Vagina (tissue), 2 donors: Measurements from ENCODE around the gene GLRX5. TPM values are rescaled to one million over a fixed set of nuclear protein-coding genes. Genes with fewer than 3 reads are reported as not detected.
A peak's percentile ranks its signal among the peaks of the same experiment; 100 is the strongest.
"Not testable (repeated sequence)": the region's sequence is repeated elsewhere in the genome, so short reads cannot be mapped to it uniquely, and the experiment has no call there.

Experiments
- DNase-seq, 2 donors: peaks; one replicate each; pipeline ENCODE4 v3.0.0-alpha.2; 2017; ENCODE audit errors: extremely low spot score in 2 of 2
- H3K27ac ChIP-seq: fragments of 200-600 bp; sonication (generic); one replicate; pipeline ENCODE4 v1.5.1; 2019
- H3K27me3 ChIP-seq: fragments of 200-600 bp; sonication (generic); one replicate; pipeline ENCODE4 v1.5.1; 2019
- H3K36me3 ChIP-seq, 2 donors: fragments of 200-600 bp; sonication (generic); one replicate each; pipeline ENCODE4 v1.5.1; 2017 to 2019
- H3K4me1 ChIP-seq: fragments of 200-600 bp; sonication (generic); one replicate; pipeline ENCODE4 v1.5.1; 2019
- H3K4me3 ChIP-seq, 2 donors: fragments of 200-600 bp; sonication (generic); 1 replicate in 1 of 2; 2 replicates in 1 of 2; pipeline ENCODE4 v1.5.1; 2016 to 2019
- H3K9me3 ChIP-seq: fragments of 200-600 bp; sonication (generic); one replicate; pipeline ENCODE4 v1.5.1; 2019
- POLR2A ChIP-seq, 2 donors: fragments of 450-650 bp; IDR thresholded peaks; one replicate each; pipeline ENCODE4 v1.6.1; 2017; ENCODE audit warnings: antibody characterized with exemption in 2 of 2, mild to moderate bottlenecking in 2 of 2, moderate library complexity in 2 of 2
- POLR2AphosphoS5 ChIP-seq, 2 donors: sonication (generic); formaldehyde crosslinking; IDR thresholded peaks; one replicate each; pipeline ENCODE4 v1.9.0; 2017; ENCODE audit warnings: antibody characterized with exemption in 2 of 2, mild to moderate bottlenecking in 2 of 2, low read depth in 1 of 2; ENCODE audit not compliant: insufficient read depth in 1 of 2
- intact Hi-C: fragments of 100-400 bp; cut with DNase I; formaldehyde crosslinking; loops from one replicate; pipeline ENCODE4 v1.15.1; 2023
- small RNA-seq: library from RNA; depleted of rRNA; stranded (forward); fragments of <200 nt; gene quantifications from one replicate; pipeline ENCODE3, GENCODE V24; 2016
- total RNA-seq: library from RNA; depleted of rRNA; stranded (reverse); fragments of >200 nt; gene quantifications from one replicate; pipeline ENCODE4 v1.2.3, GENCODE V29; 2016
- TF ChIP-seq, protein P1 (sequence below), 3 experiments: fragments of 450-650 bp in 2 of 3; fragments of 200-600 bp in 1 of 3; sonication (generic) in 1 of 3; IDR thresholded peaks; one replicate each; pipeline ENCODE4 v1.5.1; 2017 to 2019; ENCODE audit warnings: antibody characterized with exemption in 3 of 3, mild to moderate bottlenecking in 2 of 3, moderate library complexity in 2 of 3

The GLRX5 gene
- total RNA-seq, 1 donor from 2014 or later, result 20.4 TPM

- no peak for DNase-seq
- H3K27me3 ChIP-seq, result no peaks in the 10 kb centered on the region
- H3K4me3 ChIP-seq, result no peak overlapping the region
- H3K36me3 ChIP-seq, result no peaks in the 10 kb centered on the region
- H3K4me1 ChIP-seq, result no peaks in the 10 kb centered on the region
- TF ChIP-seq, protein P1, sequence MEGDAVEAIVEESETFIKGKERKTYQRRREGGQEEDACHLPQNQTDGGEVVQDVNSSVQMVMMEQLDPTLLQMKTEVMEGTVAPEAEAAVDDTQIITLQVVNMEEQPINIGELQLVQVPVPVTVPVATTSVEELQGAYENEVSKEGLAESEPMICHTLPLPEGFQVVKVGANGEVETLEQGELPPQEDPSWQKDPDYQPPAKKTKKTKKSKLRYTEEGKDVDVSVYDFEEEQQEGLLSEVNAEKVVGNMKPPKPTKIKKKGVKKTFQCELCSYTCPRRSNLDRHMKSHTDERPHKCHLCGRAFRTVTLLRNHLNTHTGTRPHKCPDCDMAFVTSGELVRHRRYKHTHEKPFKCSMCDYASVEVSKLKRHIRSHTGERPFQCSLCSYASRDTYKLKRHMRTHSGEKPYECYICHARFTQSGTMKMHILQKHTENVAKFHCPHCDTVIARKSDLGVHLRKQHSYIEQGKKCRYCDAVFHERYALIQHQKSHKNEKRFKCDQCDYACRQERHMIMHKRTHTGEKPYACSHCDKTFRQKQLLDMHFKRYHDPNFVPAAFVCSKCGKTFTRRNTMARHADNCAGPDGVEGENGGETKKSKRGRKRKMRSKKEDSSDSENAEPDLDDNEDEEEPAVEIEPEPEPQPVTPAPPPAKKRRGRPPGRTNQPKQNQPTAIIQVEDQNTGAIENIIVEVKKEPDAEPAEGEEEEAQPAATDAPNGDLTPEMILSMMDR (IDR thresholded peaks at IDR 0.05), result no peak
- intact Hi-C loops, result no loop called here
- no peak overlapping the region for H3K27ac ChIP-seq
- H3K9me3 ChIP-seq, result no peaks in the 10 kb centered on the region
Measured at GRCh38 chr14:95577067-95577800, 42.4 kb downstream of the GLRX5 start.

DNA sequence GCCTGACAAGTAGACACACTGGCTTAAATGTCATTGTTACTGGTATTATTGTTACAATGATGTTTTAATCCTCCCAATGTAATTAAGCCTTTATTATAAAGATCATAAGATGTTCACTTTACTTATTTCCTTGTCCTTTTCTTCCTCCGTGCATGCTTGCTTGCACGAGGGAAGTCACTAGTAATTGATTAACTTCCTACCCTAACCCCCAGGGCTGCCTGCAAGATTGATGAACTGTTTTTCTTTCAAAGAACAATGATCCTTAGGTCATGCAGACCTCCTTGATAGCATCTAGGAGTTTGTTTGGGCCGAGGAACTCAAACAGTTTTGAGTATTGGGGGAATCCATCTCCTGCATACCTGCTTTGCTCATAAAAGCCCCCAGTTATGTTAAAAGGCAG lies 43.0 kb downstream of the GLRX5 start:
- Histone ChIP-seq H3K27ac (no peak overlapping the region), H3K9me3 (no peaks in the 10 kb centered on the region), H3K4me3 (no peak overlapping the region), H3K27me3 (no peaks in the 10 kb centered on the region), H3K36me3 (no peaks in the 10 kb centered on the region), H3K4me1 (no peaks in the 10 kb centered on the region)
- DNase-seq, result no peak
- no peak for TF ChIP-seq POLR2AphosphoS5 (IDR thresholded peaks at IDR 0.05; ENCODE audit: insufficient read depth in 1 of 2, low read depth in 1 of 2)
- no peak for TF ChIP-seq POLR2A (IDR thresholded peaks at IDR 0.05)
- TF ChIP-seq, protein P1 (IDR thresholded peaks at IDR 0.05), result no peak
- intact Hi-C loops, result no loop called here

DNA sequence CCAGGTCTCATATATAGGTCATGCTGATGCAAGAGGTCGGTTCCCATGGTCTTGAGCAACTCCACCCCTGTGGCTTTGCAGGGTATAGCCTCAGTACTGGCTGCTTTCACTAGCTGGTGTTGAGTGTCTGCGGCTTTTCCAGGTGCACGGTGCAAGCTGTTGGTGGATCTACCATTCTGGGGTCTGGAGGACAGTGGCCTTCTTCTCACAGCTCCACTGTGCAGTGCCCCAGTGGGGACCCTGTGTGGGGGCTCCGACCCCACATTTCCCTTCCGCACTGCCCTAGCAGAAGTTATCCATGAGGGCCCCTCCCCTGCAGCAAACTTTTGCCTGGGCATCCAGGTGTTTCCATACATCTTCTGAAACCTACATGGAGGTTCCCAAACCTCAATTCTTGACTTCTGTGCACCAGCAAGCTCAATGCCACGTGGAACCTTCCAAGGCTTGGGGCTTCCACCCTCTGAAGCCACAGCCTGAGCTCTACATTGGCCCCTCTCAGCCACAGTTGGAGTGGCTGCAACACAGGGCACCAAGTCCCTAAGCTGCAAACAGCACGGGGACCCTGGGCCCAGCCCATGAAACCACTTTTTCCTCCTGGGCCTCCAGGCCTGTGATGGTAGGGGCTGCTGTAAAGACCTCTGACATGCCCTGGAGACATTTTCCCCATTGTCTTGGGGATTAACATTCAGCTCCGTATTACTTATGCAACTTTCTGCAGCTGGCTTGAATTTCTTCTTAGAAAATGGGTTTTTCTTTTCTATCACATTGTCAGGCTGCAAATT lies 49.2 kb downstream of the GLRX5 start:
- H3K9me3 ChIP-seq, DNase-seq, H3K4me3 ChIP-seq, H3K27ac ChIP-seq, H3K27me3 ChIP-seq, H3K4me1 ChIP-seq, H3K36me3 ChIP-seq, intact Hi-C loops: not testable (repeated sequence)

DNA sequence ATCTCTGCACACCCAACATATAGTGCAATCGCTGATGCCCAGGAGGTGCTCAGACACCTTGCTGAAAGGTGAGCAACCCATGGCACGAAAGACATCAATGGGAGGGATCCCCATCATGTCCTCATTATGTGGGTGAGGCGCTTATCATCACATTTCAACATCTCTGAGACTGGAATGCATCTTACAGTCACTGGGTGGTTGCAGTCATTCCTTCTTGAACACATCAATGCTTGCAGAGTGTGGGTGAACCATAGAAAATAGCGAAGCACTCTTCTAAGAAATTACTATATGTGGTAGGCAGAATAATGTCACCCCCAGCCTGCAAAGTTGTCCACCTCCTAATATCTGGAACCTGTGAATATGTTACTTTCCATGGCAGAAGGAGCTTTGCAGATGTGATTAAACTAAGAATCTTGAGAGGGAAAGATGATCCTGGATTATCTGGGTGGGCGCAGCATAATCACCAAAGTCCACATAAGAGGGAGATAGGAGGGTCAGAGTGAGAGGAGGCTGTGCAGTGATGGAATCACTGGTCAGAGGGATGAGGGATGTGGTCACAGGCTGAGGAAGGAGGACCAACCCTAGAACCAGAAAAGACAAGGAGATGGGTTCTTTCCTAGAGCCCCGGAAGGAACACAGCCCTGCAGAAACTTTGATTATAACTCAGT lies 51.2 kb downstream of the GLRX5 start:
- no peaks in the 10 kb centered on the region for H3K9me3 ChIP-seq
- H3K27me3 ChIP-seq, result no peaks in the 10 kb centered on the region
- no peak for DNase-seq
- intact Hi-C loops, result no loop called here
- H3K4me3 ChIP-seq, result no peak overlapping the region
- no peaks in the 10 kb centered on the region for H3K36me3 ChIP-seq
- TF ChIP-seq POLR2A (IDR thresholded peaks at IDR 0.05) (no peak), POLR2AphosphoS5 (IDR thresholded peaks at IDR 0.05; ENCODE audit: insufficient read depth in 1 of 2, low read depth in 1 of 2) (no peak)
- TF ChIP-seq, protein P1 (IDR thresholded peaks at IDR 0.05), result no peak
- H3K4me1 ChIP-seq, result no peaks in the 10 kb centered on the region
- H3K27ac ChIP-seq, result no peak overlapping the region

- DNase-seq, H3K27me3 ChIP-seq, H3K27ac ChIP-seq, H3K4me1 ChIP-seq, H3K36me3 ChIP-seq, H3K9me3 ChIP-seq, H3K4me3 ChIP-seq, intact Hi-C loops: not testable (repeated sequence)
Measured at GRCh38 chr14:95591182-95591581, 56.3 kb downstream of the GLRX5 start.

Small RNAs within 50 kb of the gene (small RNA-seq; reads per million reads assigned to genes)
- gene SCARNA13, result 0.95 reads per million, percentile 15 among the genes with 10 or more reads in this experiment

Other genes starting within 250 kb of the GLRX5 start
- gene CLMN, start 215.1 kb upstream of the GLRX5 start, total RNA-seq, result 19.6 TPM
- 27.0 TPM for gene SYNE3, start 18.4 kb upstream of the GLRX5 start, total RNA-seq
- gene TCL1B, start 151.4 kb downstream of the GLRX5 start, total RNA-seq, result not detected
- gene TCL1A, start 179.1 kb downstream of the GLRX5 start, total RNA-seq, result not detected